Mesenchymal stem cell (in vitro differentiated cells and primary cell): Measurements from ENCODE around the gene MLEC.

Source experiments
- DNase-seq: peaks from one replicate; pipeline ENCODE4 v3.0.0-alpha.2; 2013
- H2AFZ ChIP-seq: one replicate; pipeline ENCODE4 v1.6.1; 2013; ENCODE audit warnings: low read depth, mild to moderate bottlenecking, control low read depth, inconsistent platforms, low read length, moderate library complexity
- H2AK5ac ChIP-seq: 2 replicates; pipeline ENCODE4 v1.6.1; 2013; ENCODE audit warnings: low read length, moderate library complexity, mild to moderate bottlenecking, inconsistent platforms; ENCODE audit not compliant: severe bottlenecking
- H2BK120ac ChIP-seq: one replicate; pipeline ENCODE4 v1.6.1; 2013; ENCODE audit warnings: low read depth, mild to moderate bottlenecking, inconsistent platforms, low read length, moderate library complexity
- H2BK12ac ChIP-seq, 2 experiments: one replicate each; pipeline ENCODE4 v1.6.1; 2013; ENCODE audit warnings: inconsistent platforms in 2 of 2, low read length in 2 of 2, mild to moderate bottlenecking in 2 of 2, moderate library complexity in 2 of 2, control low read depth in 1 of 2
- H2BK15ac ChIP-seq: one replicate; pipeline ENCODE4 v1.6.1; 2013; ENCODE audit warnings: mild to moderate bottlenecking, low read depth, inconsistent platforms; ENCODE audit not compliant: poor library complexity, severe bottlenecking
- H2BK5ac ChIP-seq: 2 replicates; pipeline ENCODE4 v1.6.1; 2013; ENCODE audit warnings: low read depth, mild to moderate bottlenecking, low read length, control low read depth, inconsistent platforms; ENCODE audit not compliant: poor library complexity, severe bottlenecking
- H3K14ac ChIP-seq, 2 experiments: one replicate each; pipeline ENCODE4 v1.6.1; 2013; ENCODE audit warnings: inconsistent platforms in 2 of 2, low read length in 2 of 2, control low read depth in 1 of 2, mild to moderate bottlenecking in 1 of 2, moderate library complexity in 1 of 2
- H3K18ac ChIP-seq, 2 experiments: one replicate each; pipeline ENCODE4 v1.6.1; 2013; ENCODE audit warnings: inconsistent platforms in 2 of 2, low read length in 2 of 2, control low read depth in 1 of 2, low read depth in 1 of 2, mild to moderate bottlenecking in 1 of 2
- H3K23ac ChIP-seq, 2 experiments: one replicate each; pipeline ENCODE4 v1.6.1; 2013; ENCODE audit warnings: inconsistent platforms in 2 of 2, low read length in 2 of 2, mild to moderate bottlenecking in 2 of 2, moderate library complexity in 2 of 2, control low read depth in 1 of 2
- H3K27ac ChIP-seq: 2 replicates; pipeline ENCODE4 v1.5.1; 2013; ENCODE audit warnings: mild to moderate bottlenecking, moderate library complexity, low read length, control low read depth, inconsistent platforms; ENCODE audit not compliant: poor library complexity, severe bottlenecking
- H3K27me3 ChIP-seq, 2 experiments: 2 replicates each; pipeline versions ENCODE4 v1.6.1 to v1.7.0; 2013; ENCODE audit warnings: low read length in 2 of 2, mild to moderate bottlenecking in 2 of 2, moderate library complexity in 2 of 2, control low read depth in 1 of 2, inconsistent platforms in 1 of 2; ENCODE audit not compliant: control insufficient read depth in 1 of 2, insufficient read depth in 1 of 2
- H3K36me3 ChIP-seq, 2 experiments: 2 replicates each; pipeline versions ENCODE4 v1.6.1 to v1.7.0; 2013; ENCODE audit warnings: low read length in 2 of 2, control low read depth in 1 of 2, inconsistent platforms in 1 of 2, low read depth in 1 of 2, mild to moderate bottlenecking in 1 of 2; ENCODE audit not compliant: insufficient read depth in 2 of 2, control insufficient read depth in 1 of 2
- H3K4ac ChIP-seq, 2 experiments: one replicate each; pipeline ENCODE4 v1.6.1; 2013; ENCODE audit warnings: inconsistent platforms in 2 of 2, low read length in 2 of 2, mild to moderate bottlenecking in 2 of 2, moderate library complexity in 2 of 2, control low read depth in 1 of 2, low read depth in 1 of 2
- H3K4me1 ChIP-seq: 2 replicates; pipeline ENCODE4 v1.6.1; 2013; ENCODE audit warnings: low read depth, low read length, control low read depth; ENCODE audit not compliant: control insufficient read depth, insufficient read depth
- H3K4me2 ChIP-seq: 2 replicates; pipeline ENCODE4 v1.6.1; 2013; ENCODE audit warnings: low read length, mild to moderate bottlenecking, inconsistent platforms; ENCODE audit not compliant: poor library complexity, severe bottlenecking
- H3K4me3 ChIP-seq, 2 experiments: 2 replicates each; pipeline versions ENCODE4 v1.5.1 to v1.7.0; 2013; ENCODE audit warnings: low read length in 2 of 2, mild to moderate bottlenecking in 2 of 2, control low read depth in 1 of 2, low read depth in 1 of 2; ENCODE audit not compliant: insufficient read depth in 1 of 2
- H3K79me1 ChIP-seq: replicated peaks from 2 replicates; pipeline ENCODE4 v1.6.1; 2013; ENCODE audit warnings: mild to moderate bottlenecking, control low read depth, low read length, inconsistent platforms; ENCODE audit not compliant: poor library complexity, severe bottlenecking
- H3K9ac ChIP-seq: 2 replicates; pipeline ENCODE4 v1.7.0; 2013; ENCODE audit warnings: mild to moderate bottlenecking, low read length, moderate library complexity
- H3K9me3 ChIP-seq: 2 replicates; pipeline ENCODE4 v1.7.0; 2013; ENCODE audit warnings: mild to moderate bottlenecking, low read length; ENCODE audit not compliant: control insufficient read depth
- H4K8ac ChIP-seq: one replicate; pipeline ENCODE4 v1.6.1; 2013; ENCODE audit warnings: inconsistent platforms, mild to moderate bottlenecking, low read length, moderate library complexity
- H4K91ac ChIP-seq: one replicate; pipeline ENCODE4 v1.6.1; 2013; ENCODE audit warnings: mild to moderate bottlenecking, low read length, inconsistent platforms
- WGBS: methylation state at CpG from one replicate; pipeline ENCODE4 v1.1.7; 2013; ENCODE audit warnings: mixed read lengths; 5-methylcytosine and 5-hydroxymethylcytosine counted together

Gene MLEC

GRCh38 chr12:120736404-120737331 is 49.7 kb downstream of the MLEC start:
- 92% methylated on average over 38 of the region's 38 CpGs for WGBS
- no peak overlapping the region for H2AFZ ChIP-seq

GRCh38 chr12:120737557-120738251 is 50.8 kb downstream of the MLEC start:
- no peak overlapping the region for H3K9ac ChIP-seq
- H2BK5ac ChIP-seq, result no peak overlapping the region
- H2BK120ac ChIP-seq, result no peak overlapping the region
- no peak overlapping the region for H2AFZ ChIP-seq
- no peak overlapping the region for H3K4me2 ChIP-seq
- H3K9me3 ChIP-seq, result no peaks in the 10 kb centered on the region
- H3K27me3 ChIP-seq, result no peaks in the 10 kb centered on the region
- WGBS, result 87% methylated on average over 21 of the region's 25 CpGs
- H2BK15ac ChIP-seq, result no peak overlapping the region
- H3K36me3 ChIP-seq, result peaks cover 0 to 27% of the 10 kb centered on the region in 2 experiments
- no peak overlapping the region for H2AK5ac ChIP-seq
- no peak overlapping the region for H4K8ac ChIP-seq
- H3K18ac ChIP-seq, result no peak overlapping the region
- H3K4me1 ChIP-seq, result no peaks in the 10 kb centered on the region
- no peak overlapping the region for H3K4me3 ChIP-seq
- H3K14ac ChIP-seq, result no peak overlapping the region
- H3K23ac ChIP-seq, result no peak overlapping the region
- no peak overlapping the region for H2BK12ac ChIP-seq
- H3K27ac ChIP-seq, result no peak overlapping the region
- H4K91ac ChIP-seq, result no peak overlapping the region
- no peak overlapping the region for H3K4ac ChIP-seq
- H3K79me1 ChIP-seq, result no peaks in the 10 kb centered on the region
- peak; percentile 22 for DNase-seq

More at GRCh38 chr12:120736404-120737331, 49.7 kb downstream of the MLEC start:
- DNase-seq, result no peak
- Histone ChIP-seq H3K9ac (no peak overlapping the region), H3K14ac (no peak overlapping the region), H3K4me3 (no peak overlapping the region), H3K18ac (no peak overlapping the region), H3K9me3 (no peaks in the 10 kb centered on the region), H3K4me2 (no peak overlapping the region), H2BK15ac (no peak overlapping the region), H2BK12ac (no peak overlapping the region), H3K36me3 (peaks cover 0 to 26% of the 10 kb centered on the region in 2 experiments), H3K27me3 (no peaks in the 10 kb centered on the region), H2AK5ac (no peak overlapping the region), H2BK5ac (no peak overlapping the region), H4K91ac (peak overlapping the region; percentile 78), H3K23ac (no peak overlapping the region), H3K79me1 (no peaks in the 10 kb centered on the region), H4K8ac (no peak overlapping the region), H3K27ac (no peak overlapping the region), H3K4me1 (no peaks in the 10 kb centered on the region), H3K4ac (peak overlapping the region in 1 of 2 experiments; percentile 5), H2BK120ac (no peak overlapping the region)

DNA sequence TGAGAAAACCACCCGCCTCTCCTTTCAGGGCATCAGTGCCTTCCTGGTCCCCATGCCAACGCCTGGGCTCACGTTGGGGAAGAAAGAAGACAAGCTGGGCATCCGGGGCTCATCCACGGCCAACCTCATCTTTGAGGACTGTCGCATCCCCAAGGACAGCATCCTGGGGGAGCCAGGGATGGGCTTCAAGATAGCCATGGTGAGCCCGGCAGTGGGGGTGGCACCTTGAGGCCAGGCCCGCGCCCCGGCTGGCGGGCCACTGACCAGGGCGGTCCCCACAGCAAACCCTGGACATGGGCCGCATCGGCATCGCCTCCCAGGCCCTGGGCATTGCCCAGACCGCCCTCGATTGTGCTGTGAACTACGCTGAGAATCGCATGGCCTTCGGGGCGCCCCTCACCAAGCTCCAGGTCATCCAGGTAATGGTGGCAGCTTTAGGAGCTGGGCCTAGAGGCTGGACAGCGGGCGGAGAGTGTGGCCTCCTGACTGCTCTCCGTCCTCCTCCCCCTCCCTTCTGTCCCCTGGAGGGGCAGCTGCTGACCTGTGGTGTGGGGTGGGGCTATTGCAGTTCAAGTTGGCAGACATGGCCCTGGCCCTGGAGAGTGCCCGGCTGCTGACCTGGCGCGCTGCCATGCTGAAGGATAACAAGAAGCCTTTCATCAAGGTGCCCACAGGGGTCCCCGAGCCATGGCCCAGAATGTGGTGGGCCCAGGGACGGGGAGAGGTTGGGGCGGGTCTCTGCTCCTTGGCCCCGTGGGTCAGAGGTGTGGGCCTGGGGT is 51.5 kb downstream of the MLEC start:
- WGBS, result 94% methylated on average over 30 of the region's 31 CpGs
- no peak overlapping the region for H2AK5ac ChIP-seq
- H3K14ac ChIP-seq, result no peak overlapping the region
- H3K79me1 ChIP-seq, result no peaks in the 10 kb centered on the region
- H3K18ac ChIP-seq, result no peak overlapping the region
- no peak overlapping the region for H2AFZ ChIP-seq
- peak overlapping the region; percentile 10 for H4K91ac ChIP-seq
- H3K9me3 ChIP-seq, result no peaks in the 10 kb centered on the region
- H3K4me1 ChIP-seq, result no peaks in the 10 kb centered on the region
- no peak overlapping the region for H3K4me3 ChIP-seq
- no peaks in the 10 kb centered on the region for H3K27me3 ChIP-seq
- no peak overlapping the region for H2BK12ac ChIP-seq
- no peak overlapping the region for H4K8ac ChIP-seq
- H2BK15ac ChIP-seq, result no peak overlapping the region
- H2BK5ac ChIP-seq, result no peak overlapping the region
- H3K36me3 ChIP-seq, result peaks cover 0 to 27% of the 10 kb centered on the region in 2 experiments
- H3K9ac ChIP-seq, result no peak overlapping the region
- H3K4ac ChIP-seq, result no peak overlapping the region
- H3K23ac ChIP-seq, result no peak overlapping the region
- no peak for DNase-seq
- H2BK120ac ChIP-seq, result no peak overlapping the region
- H3K27ac ChIP-seq, result no peak overlapping the region
- no peak overlapping the region for H3K4me2 ChIP-seq
